NCI-H2029 treated with DMSO at 0.1 percent for 48 hours (cell line): Measurements from ENCODE around the gene MYH7.
"Not testable (repeated sequence)": the region's sequence is repeated elsewhere in the genome, so short reads cannot be mapped to it uniquely, and the experiment has no call there.

Experiments used
- DNase-seq: peaks from one replicate; lab custom pipeline; 2025; lab: John Stamatoyannopoulos, UW

The MYH7 gene

GRCh38 chr14:23430016-23430722, 5.3 kb downstream of the MYH7 start:
- DNase-seq: no peak

GRCh38 chr14:23428686-23429495, 6.6 kb downstream of the MYH7 start:
- DNase-seq: no peak

GRCh38 chr14:23425798-23426197, 9.7 kb downstream of the MYH7 start:
- DNase-seq: not testable (repeated sequence)

GRCh38 chr14:23425169-23425568, 10.3 kb downstream of the MYH7 start:
- no peak for DNase-seq

- no peak for DNase-seq
These were observed 11.8 kb downstream of the MYH7 start for GRCh38 chr14:23423657-23424056.

GRCh38 chr14:23421594-23421993, 13.9 kb downstream of the MYH7 start:
- no peak for DNase-seq

GRCh38 chr14:23419646-23420045, 15.8 kb downstream of the MYH7 start:
- not testable (repeated sequence) for DNase-seq

GRCh38 chr14:23418021-23418420, 17.4 kb downstream of the MYH7 start:
- no peak for DNase-seq

GRCh38 chr14:23417269-23417668, 18.2 kb downstream of the MYH7 start:
- not testable (repeated sequence) for DNase-seq

- no peak for DNase-seq
These were observed 18.7 kb downstream of the MYH7 start for GRCh38 chr14:23416801-23417200.

GRCh38 chr14:23415821-23416778, 19.4 kb downstream of the MYH7 start:
- no peak for DNase-seq

GRCh38 chr14:23414906-23415820, 20.3 kb downstream of the MYH7 start:
- no peak for DNase-seq

GRCh38 chr14:23414254-23414653, 21.2 kb downstream of the MYH7 start:
- no peak for DNase-seq

- DNase-seq: no peak
These were observed 21.8 kb downstream of the MYH7 start for GRCh38 chr14:23413681-23414080.

- DNase-seq: no peak
These were observed 23.6 kb downstream of the MYH7 start for GRCh38 chr14:23411563-23412525.

GRCh38 chr14:23409966-23410635, 25.4 kb downstream of the MYH7 start:
- DNase-seq: no peak

- no peak for DNase-seq
These were observed 26.0 kb downstream of the MYH7 start for GRCh38 chr14:23409475-23409874.

GRCh38 chr14:23408307-23408630, 27.2 kb downstream of the MYH7 start:
- DNase-seq: no peak

GRCh38 chr14:23407516-23408306, 27.7 kb downstream of the MYH7 start, which contains the start of gene MYH6:
TSS of gene MYH6 (minus strand) at chr14:23408273. CDS start at chr14:23407223, 1,050 bp downstream.
- DNase-seq: no peak
